ENCODE results near the gene MYO5A.

The MYO5A gene

GRCh38 chr15:52357949-52358348 is 170.7 kb downstream of the MYO5A start:
- no peaks in the 10 kb centered on the region for H3K79me2 ChIP-seq (ENCODE audit: insufficient read depth, low read length)
- no peak overlapping the region for H3K9ac ChIP-seq (ENCODE audit: low read depth, low read length, poor library complexity, severe bottlenecking)
- H4K20me1 ChIP-seq (ENCODE audit: insufficient read depth, low read length, poor library complexity, severe bottlenecking), result no peaks in the 10 kb centered on the region
- H3F3A ChIP-seq (ENCODE audit: low read depth), result no peaks in the 10 kb centered on the region
- no peaks in the 10 kb centered on the region for H3K27me3 ChIP-seq (ENCODE audit: insufficient read depth, low read length, poor library complexity, severe bottlenecking)
- TF ChIP-seq EZH2phosphoT487 (IDR thresholded peaks at IDR 0.05; ENCODE audit: borderline replicate concordance) (no peak), CTCF (conservative IDR thresholded peaks at IDR 0.05; ENCODE audit: low read length) (no peak)
- no peaks in the 10 kb centered on the region for H3K9me3 ChIP-seq (ENCODE audit: insufficient read depth, low read depth, low read length)
- no peaks in the 10 kb centered on the region for H3K9me2 ChIP-seq (replicated peaks; ENCODE audit: low read depth, low read length)
- H3K4me1 ChIP-seq (ENCODE audit: insufficient read depth, low read length, poor library complexity, severe bottlenecking), result no peaks in the 10 kb centered on the region
- H3K4me2 ChIP-seq (ENCODE audit: low read depth, low read length, poor library complexity, severe bottlenecking), result no peak overlapping the region
- peaks cover 17% of the 10 kb centered on the region; the same call in 1 of the 2 replicates for H3K36me3 ChIP-seq (ENCODE audit: insufficient read depth, low read length)
- no peak overlapping the region for H3K4me3 ChIP-seq (ENCODE audit: low read length, poor library complexity, severe bottlenecking)
- no peak overlapping the region for H2AFZ ChIP-seq (ENCODE audit: low read length)

- Histone ChIP-seq H4K20me1 (ENCODE audit: insufficient read depth, low read length, poor library complexity, severe bottlenecking) (no peaks in the 10 kb centered on the region), H3K4me2 (ENCODE audit: low read depth, low read length, poor library complexity, severe bottlenecking) (no peak overlapping the region), H3K9ac (ENCODE audit: low read depth, low read length, poor library complexity, severe bottlenecking) (no peak overlapping the region), H3K27me3 (ENCODE audit: insufficient read depth, low read length, poor library complexity, severe bottlenecking) (no peaks in the 10 kb centered on the region), H3K4me3 (ENCODE audit: low read length, poor library complexity, severe bottlenecking) (no peak overlapping the region), H2AFZ (ENCODE audit: low read length) (no peak overlapping the region), H3K4me1 (ENCODE audit: insufficient read depth, low read length, poor library complexity, severe bottlenecking) (no peaks in the 10 kb centered on the region), H3K79me2 (ENCODE audit: insufficient read depth, low read length) (no peaks in the 10 kb centered on the region), H3K36me3 (ENCODE audit: insufficient read depth, low read length) (peaks cover 32% of the 10 kb centered on the region; the same call in 1 of the 2 replicates), H3K9me3 (ENCODE audit: insufficient read depth, low read depth, low read length) (no peaks in the 10 kb centered on the region), H3K9me2 (replicated peaks; ENCODE audit: low read depth, low read length) (no peaks in the 10 kb centered on the region), H3F3A (ENCODE audit: low read depth) (no peaks in the 10 kb centered on the region)
- no peak for TF ChIP-seq CTCF (conservative IDR thresholded peaks at IDR 0.05; ENCODE audit: low read length)
- TF ChIP-seq EZH2phosphoT487 (IDR thresholded peaks at IDR 0.05; ENCODE audit: borderline replicate concordance), result no peak
Measured at GRCh38 chr15:52352086-52352485, 176.6 kb downstream of the MYO5A start.

GRCh38 chr15:52351206-52351908 is 177.3 kb downstream of the MYO5A start:
- Histone ChIP-seq H3K9me2 (replicated peaks; ENCODE audit: low read depth, low read length) (no peaks in the 10 kb centered on the region), H2AFZ (ENCODE audit: low read length) (no peak overlapping the region), H4K20me1 (ENCODE audit: insufficient read depth, low read length, poor library complexity, severe bottlenecking) (no peaks in the 10 kb centered on the region), H3K27me3 (ENCODE audit: insufficient read depth, low read length, poor library complexity, severe bottlenecking) (no peaks in the 10 kb centered on the region), H3K4me3 (ENCODE audit: low read length, poor library complexity, severe bottlenecking) (no peak overlapping the region), H3K4me2 (ENCODE audit: low read depth, low read length, poor library complexity, severe bottlenecking) (no peak overlapping the region), H3K9ac (ENCODE audit: low read depth, low read length, poor library complexity, severe bottlenecking) (no peak overlapping the region), H3K79me2 (ENCODE audit: insufficient read depth, low read length) (no peaks in the 10 kb centered on the region), H3F3A (ENCODE audit: low read depth) (no peaks in the 10 kb centered on the region), H3K4me1 (ENCODE audit: insufficient read depth, low read length, poor library complexity, severe bottlenecking) (no peaks in the 10 kb centered on the region), H3K9me3 (ENCODE audit: insufficient read depth, low read depth, low read length) (no peaks in the 10 kb centered on the region), H3K36me3 (ENCODE audit: insufficient read depth, low read length) (peaks cover 32% of the 10 kb centered on the region; the same call in 1 of the 2 replicates)
- TF ChIP-seq CTCF (conservative IDR thresholded peaks at IDR 0.05; ENCODE audit: low read length) (no peak), EZH2phosphoT487 (IDR thresholded peaks at IDR 0.05; ENCODE audit: borderline replicate concordance) (no peak)

Data from Loucy (cell line).